Measurements from ENCODE around the gene ST6GALNAC4.

DNA sequence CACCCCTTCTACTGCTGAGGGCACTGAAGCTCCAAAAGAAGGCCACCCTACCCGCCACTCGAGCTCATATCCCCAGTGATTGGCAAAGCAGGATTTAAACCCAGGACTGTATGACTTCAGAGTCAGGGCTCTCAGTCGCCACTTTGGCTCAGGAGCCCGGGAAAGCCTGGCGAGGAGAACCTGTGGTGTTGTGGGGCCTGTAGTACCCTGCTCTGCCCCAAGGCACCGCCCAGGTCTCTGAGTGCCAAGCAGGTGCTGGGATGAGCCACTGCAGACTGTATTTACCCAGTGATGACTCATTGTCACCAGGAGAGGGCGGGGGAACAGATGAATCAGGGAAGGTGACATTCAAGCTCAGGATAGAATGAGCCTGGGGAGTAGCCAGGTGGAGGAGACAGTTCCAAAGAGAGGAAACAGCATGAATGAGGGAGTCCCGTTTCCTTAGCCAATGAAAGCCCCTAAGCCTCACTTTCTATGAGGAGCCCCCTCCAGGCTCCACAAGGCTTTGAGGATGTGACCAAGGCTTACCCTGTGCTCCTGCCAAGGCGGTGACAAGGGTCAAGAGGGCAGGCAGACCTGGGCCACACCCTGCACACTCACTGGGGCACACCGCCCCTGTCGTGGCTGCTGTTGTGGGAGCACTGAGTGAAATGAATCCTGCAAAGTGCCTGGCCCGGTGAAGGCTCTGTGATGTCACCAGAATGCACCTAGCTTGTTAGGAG, 38.6 kb upstream of the ST6GALNAC4 start:
- TF ChIP-seq, protein P1, sequence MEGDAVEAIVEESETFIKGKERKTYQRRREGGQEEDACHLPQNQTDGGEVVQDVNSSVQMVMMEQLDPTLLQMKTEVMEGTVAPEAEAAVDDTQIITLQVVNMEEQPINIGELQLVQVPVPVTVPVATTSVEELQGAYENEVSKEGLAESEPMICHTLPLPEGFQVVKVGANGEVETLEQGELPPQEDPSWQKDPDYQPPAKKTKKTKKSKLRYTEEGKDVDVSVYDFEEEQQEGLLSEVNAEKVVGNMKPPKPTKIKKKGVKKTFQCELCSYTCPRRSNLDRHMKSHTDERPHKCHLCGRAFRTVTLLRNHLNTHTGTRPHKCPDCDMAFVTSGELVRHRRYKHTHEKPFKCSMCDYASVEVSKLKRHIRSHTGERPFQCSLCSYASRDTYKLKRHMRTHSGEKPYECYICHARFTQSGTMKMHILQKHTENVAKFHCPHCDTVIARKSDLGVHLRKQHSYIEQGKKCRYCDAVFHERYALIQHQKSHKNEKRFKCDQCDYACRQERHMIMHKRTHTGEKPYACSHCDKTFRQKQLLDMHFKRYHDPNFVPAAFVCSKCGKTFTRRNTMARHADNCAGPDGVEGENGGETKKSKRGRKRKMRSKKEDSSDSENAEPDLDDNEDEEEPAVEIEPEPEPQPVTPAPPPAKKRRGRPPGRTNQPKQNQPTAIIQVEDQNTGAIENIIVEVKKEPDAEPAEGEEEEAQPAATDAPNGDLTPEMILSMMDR (IDR thresholded peaks at IDR 0.05), result peak; percentile 43 to 97 (median 68)
- TF ChIP-seq EP300 (IDR thresholded peaks at IDR 0.05; ENCODE audit: low read depth) (no peak), POLR2AphosphoS5 (IDR thresholded peaks at IDR 0.05) (peak; percentile 71 to 86 (median 85)), POLR2A (IDR thresholded peaks at IDR 0.05) (peak; percentile 56)

Measured in transverse colon (tissue), 4 donors.